Smooth muscle cell (in vitro differentiated cells): ENCODE measurements around the gene COMMD3. TPM values are rescaled to one million over a fixed set of nuclear protein-coding genes. Genes with fewer than 3 reads are reported as not detected.

Experiments used
- DNase-seq: peaks from one replicate; lab custom pipeline; 2025; ENCODE audit not compliant: unreplicated experiment; lab: John Stamatoyannopoulos, UW
- H2AFZ ChIP-seq: fragments of 200-600 bp; sonication (generic); 2 replicates; pipeline ENCODE4 v1.6.0; 2016; ENCODE audit warnings: antibody characterized with exemption, low read depth, mild to moderate bottlenecking
- H3F3A ChIP-seq: fragments of 200-600 bp; sonication (generic); 2 replicates; pipeline ENCODE4 v1.6.0; 2017; ENCODE audit warnings: antibody characterized with exemption, low read depth
- H3K27ac ChIP-seq: fragments of 200-600 bp; sonication (generic); 2 replicates; pipeline ENCODE4 v1.5.1; 2016; ENCODE audit warnings: low read depth, mild to moderate bottlenecking
- H3K27me3 ChIP-seq: fragments of 200-600 bp; sonication (generic); 2 replicates; pipeline ENCODE4 v1.6.1; 2016; ENCODE audit warnings: low read depth, mild to moderate bottlenecking
- H3K36me3 ChIP-seq: fragments of 200-600 bp; sonication (generic); 2 replicates; pipeline ENCODE4 v1.5.1; 2016; ENCODE audit warnings: low read depth
- H3K4me1 ChIP-seq: fragments of 200-600 bp; sonication (generic); 2 replicates; pipeline ENCODE4 v1.5.1; 2016; ENCODE audit warnings: low read depth
- H3K4me2 ChIP-seq: fragments of 200-600 bp; sonication (generic); 2 replicates; pipeline ENCODE4 v1.6.0; 2016; ENCODE audit warnings: mild to moderate bottlenecking
- H3K4me3 ChIP-seq: fragments of 200-600 bp; sonication (generic); 2 replicates; pipeline ENCODE4 v1.5.1; 2016; ENCODE audit warnings: mild to moderate bottlenecking
- H3K79me2 ChIP-seq: fragments of 200-600 bp; sonication (generic); 2 replicates; pipeline ENCODE4 v1.6.0; 2016; ENCODE audit warnings: low read depth, mild to moderate bottlenecking
- H3K9ac ChIP-seq: fragments of 200-600 bp; sonication (generic); 2 replicates; pipeline ENCODE4 v1.6.0; 2016; ENCODE audit warnings: low read depth
- H3K9me3 ChIP-seq: fragments of 200-600 bp; sonication (generic); replicated peaks from 2 replicates; pipeline ENCODE4 v1.5.1; 2016; ENCODE audit warnings: low read depth
- H4K20me1 ChIP-seq: fragments of 200-600 bp; sonication (generic); 2 replicates; pipeline ENCODE4 v1.6.0; 2016; ENCODE audit warnings: low read depth
- CTCF ChIP-seq: fragments of 200-600 bp; sonication (generic); IDR thresholded peaks from 2 replicates; pipeline ENCODE4 v1.5.1; 2017; ENCODE audit warnings: borderline replicate concordance, mild to moderate bottlenecking, antibody characterized with exemption; ENCODE audit not compliant: insufficient read depth, poor library complexity, severe bottlenecking
- WGBS: methylation state at CpG from one replicate; pipeline ENCODE4 v1.1.7; 2016; ENCODE audit warnings: low lambda C conversion rate; 5-methylcytosine and 5-hydroxymethylcytosine counted together
- polyA plus RNA-seq: library from polyadenylated mRNA; unstranded; fragments of >200 nt; fragmentation: Nextera tagmentation; extraction: Ambion mirVana; gene quantifications from 2 replicates; pipeline ENCODE4 v1.2.1, GENCODE V29; 2016
- total RNA-seq: library from RNA; depleted of rRNA; stranded (reverse); fragments of >200 nt; gene quantifications from 2 replicates; pipeline ENCODE4 v1.2.3, GENCODE V29; 2014

The COMMD3 gene
- total and polyA plus RNA-seq, 2 experiments from 2014 or later, result 44.3 to 80.6 TPM

DNA sequence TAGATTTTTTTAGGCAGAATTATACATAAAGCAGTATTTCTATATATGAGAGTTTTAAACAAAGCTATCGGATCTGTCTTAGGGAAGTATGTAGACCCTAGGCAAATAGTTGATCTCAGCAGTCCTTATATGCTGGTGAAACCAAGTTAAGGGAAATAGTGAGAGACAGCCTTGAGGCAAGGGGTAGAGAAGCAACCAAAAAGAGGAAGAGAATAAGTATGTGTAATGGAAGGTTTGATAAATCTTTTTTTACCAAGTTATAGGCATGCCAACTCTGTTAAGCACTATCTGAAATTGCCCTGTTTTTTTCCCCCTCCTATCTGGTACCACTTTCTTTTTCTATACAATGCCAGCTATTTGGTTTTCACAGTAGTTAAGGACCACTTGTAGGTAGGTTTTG, 49.0 kb downstream of the COMMD3 start:
- H3K27me3 ChIP-seq, result no peaks in the 10 kb centered on the region
- H3K9ac ChIP-seq, result no peak overlapping the region
- no peak for DNase-seq
- no peak for TF ChIP-seq CTCF
- H2AFZ ChIP-seq, result no peak overlapping the region
- H3F3A ChIP-seq, result no peaks in the 10 kb centered on the region
- H3K36me3 ChIP-seq, result no peaks in the 10 kb centered on the region
- no peaks in the 10 kb centered on the region for H3K4me1 ChIP-seq
- H3K27ac ChIP-seq, result no peak overlapping the region
- no peaks in the 10 kb centered on the region for H3K79me2 ChIP-seq
- WGBS, result 93% methylated on average over 1 of the region's 1 CpG
- no peaks in the 10 kb centered on the region for H4K20me1 ChIP-seq
- H3K4me2 ChIP-seq, result no peak overlapping the region
- no peaks in the 10 kb centered on the region for H3K9me3 ChIP-seq
- H3K4me3 ChIP-seq, result no peak overlapping the region

- Histone ChIP-seq H3K4me1 (no peaks in the 10 kb centered on the region), H3K27ac (no peak overlapping the region), H3K4me3 (no peak overlapping the region), H3K9me3 (no peaks in the 10 kb centered on the region), H3K79me2 (no peaks in the 10 kb centered on the region), H2AFZ (no peak overlapping the region), H3K27me3 (no peaks in the 10 kb centered on the region), H3K4me2 (no peak overlapping the region), H3K36me3 (no peaks in the 10 kb centered on the region), H4K20me1 (no peaks in the 10 kb centered on the region), H3F3A (no peaks in the 10 kb centered on the region), H3K9ac (no peak overlapping the region)
- no peak for DNase-seq
- WGBS, result 79% methylated on average over 4 of the region's 4 CpGs
- no peak for TF ChIP-seq CTCF
These were observed 49.7 kb downstream of the COMMD3 start for GRCh38 chr10:22365644-22366434.

- no peak for TF ChIP-seq CTCF
- Histone ChIP-seq H3K4me3 (no peak overlapping the region), H3K36me3 (no peaks in the 10 kb centered on the region), H2AFZ (no peak overlapping the region), H3F3A (no peaks in the 10 kb centered on the region), H3K27ac (no peak overlapping the region), H3K4me1 (no peaks in the 10 kb centered on the region), H3K9me3 (no peaks in the 10 kb centered on the region), H4K20me1 (no peaks in the 10 kb centered on the region), H3K4me2 (no peak overlapping the region), H3K79me2 (no peaks in the 10 kb centered on the region), H3K9ac (no peak overlapping the region), H3K27me3 (no peaks in the 10 kb centered on the region)
- no peak for DNase-seq
These were observed 50.2 kb downstream of the COMMD3 start for GRCh38 chr10:22366435-22366703.

GRCh38 chr10:22366771-22367170, 50.6 kb downstream of the COMMD3 start:
- Histone ChIP-seq H3K9ac (no peak overlapping the region), H3K79me2 (no peaks in the 10 kb centered on the region), H3K4me1 (no peaks in the 10 kb centered on the region), H3K9me3 (no peaks in the 10 kb centered on the region), H4K20me1 (no peaks in the 10 kb centered on the region), H3F3A (no peaks in the 10 kb centered on the region), H3K27me3 (no peaks in the 10 kb centered on the region), H3K36me3 (no peaks in the 10 kb centered on the region), H3K27ac (no peak overlapping the region), H2AFZ (no peak overlapping the region), H3K4me3 (no peak overlapping the region), H3K4me2 (no peak overlapping the region)
- no peak for DNase-seq
- TF ChIP-seq CTCF, result no peak
- WGBS, result 42% methylated on average over 2 of the region's 2 CpGs
